ENCODE measurements around the gene DACT2.
A peak's percentile ranks its signal among the peaks of the same experiment; 100 is the strongest.
"Not testable (repeated sequence)": the region's sequence is repeated elsewhere in the genome, so short reads cannot be mapped to it uniquely, and the experiment has no call there.

The DACT2 gene

GRCh38 chr6:168267779-168268178, 51.8 kb downstream of the DACT2 start:
- not testable (repeated sequence) for ATAC-seq
- TF ChIP-seq ZNF8 (CRISPR knock-in tag; IDR thresholded peaks at IDR 0.05), result peak; percentile 22; the same call in 1 of the 2 replicates

DNA sequence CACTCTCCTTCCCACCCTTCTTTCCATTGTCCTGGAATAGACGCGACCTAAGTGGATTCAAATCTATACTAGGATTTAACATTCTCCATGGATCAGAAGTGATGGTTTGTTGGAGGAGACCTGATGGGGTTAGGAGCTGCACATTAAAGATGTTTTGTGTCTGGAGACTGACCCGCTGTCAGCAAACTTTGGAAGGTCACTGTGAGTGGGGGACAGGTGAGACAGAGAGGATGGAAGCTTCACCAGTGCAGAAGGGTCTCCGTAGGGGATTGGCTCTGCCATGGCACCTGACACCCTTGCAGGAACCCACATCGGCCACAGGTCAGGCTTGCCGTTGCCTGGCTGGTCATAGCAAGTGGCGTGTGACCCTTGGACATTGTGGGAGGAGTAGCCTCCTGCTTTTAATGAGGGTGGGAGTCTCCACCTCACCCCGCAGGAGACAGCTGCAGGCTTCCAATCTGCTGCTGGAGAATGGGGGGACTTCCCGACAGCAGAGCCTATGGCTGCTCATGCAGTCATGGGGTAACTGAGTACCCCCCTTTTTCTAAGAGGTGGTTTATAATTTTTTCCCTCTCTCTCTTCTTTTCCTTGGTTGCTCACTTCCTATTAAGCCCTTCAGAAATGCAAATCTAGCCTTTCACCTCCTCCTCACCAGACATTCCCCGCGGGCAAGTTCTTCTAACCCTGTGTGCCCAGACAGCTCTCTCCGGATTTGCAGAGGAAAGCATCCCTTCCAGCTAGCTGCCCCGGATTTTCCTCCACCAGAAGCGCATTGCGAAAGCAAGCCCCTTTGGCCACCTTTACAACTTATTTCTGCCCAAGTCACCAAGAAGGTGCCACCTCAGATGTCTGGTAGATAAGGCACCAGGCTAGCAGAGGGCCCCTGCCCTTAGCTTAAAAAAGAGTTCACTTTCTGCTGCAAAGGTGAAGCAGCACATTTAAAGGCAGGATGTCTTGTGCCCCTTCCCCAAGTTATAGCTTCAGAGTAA, 53.5 kb downstream of the DACT2 start:
- TF ChIP-seq OSR1 (CRISPR knock-in tag; IDR thresholded peaks at IDR 0.05), result no peak
- no peak for TF ChIP-seq ZC3H10 (CRISPR knock-in tag; IDR thresholded peaks at IDR 0.05)
- TF ChIP-seq ZNF8 (CRISPR knock-in tag; IDR thresholded peaks at IDR 0.05), result no peak
- TF ChIP-seq CSDC2 (CRISPR knock-in tag; IDR thresholded peaks at IDR 0.05), result no peak
- TF ChIP-seq ZNF565 (CRISPR knock-in tag; conservative IDR thresholded peaks at IDR 0.05; ENCODE audit: low read depth), result no peak
- TF ChIP-seq ARNTL (CRISPR knock-in tag; IDR thresholded peaks at IDR 0.05; ENCODE audit: borderline replicate concordance, low read depth), result no peak
- no peak for TF ChIP-seq SNAI2 (CRISPR knock-in tag; IDR thresholded peaks at IDR 0.05)
- TF ChIP-seq, protein P1, sequence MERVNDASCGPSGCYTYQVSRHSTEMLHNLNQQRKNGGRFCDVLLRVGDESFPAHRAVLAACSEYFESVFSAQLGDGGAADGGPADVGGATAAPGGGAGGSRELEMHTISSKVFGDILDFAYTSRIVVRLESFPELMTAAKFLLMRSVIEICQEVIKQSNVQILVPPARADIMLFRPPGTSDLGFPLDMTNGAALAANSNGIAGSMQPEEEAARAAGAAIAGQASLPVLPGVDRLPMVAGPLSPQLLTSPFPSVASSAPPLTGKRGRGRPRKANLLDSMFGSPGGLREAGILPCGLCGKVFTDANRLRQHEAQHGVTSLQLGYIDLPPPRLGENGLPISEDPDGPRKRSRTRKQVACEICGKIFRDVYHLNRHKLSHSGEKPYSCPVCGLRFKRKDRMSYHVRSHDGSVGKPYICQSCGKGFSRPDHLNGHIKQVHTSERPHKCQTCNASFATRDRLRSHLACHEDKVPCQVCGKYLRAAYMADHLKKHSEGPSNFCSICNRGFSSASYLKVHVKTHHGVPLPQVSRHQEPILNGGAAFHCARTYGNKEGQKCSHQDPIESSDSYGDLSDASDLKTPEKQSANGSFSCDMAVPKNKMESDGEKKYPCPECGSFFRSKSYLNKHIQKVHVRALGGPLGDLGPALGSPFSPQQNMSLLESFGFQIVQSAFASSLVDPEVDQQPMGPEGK (CRISPR knock-in tag; IDR thresholded peaks at IDR 0.05; ENCODE audit: borderline replicate concordance), result no peak
- TF ChIP-seq, protein P2, sequence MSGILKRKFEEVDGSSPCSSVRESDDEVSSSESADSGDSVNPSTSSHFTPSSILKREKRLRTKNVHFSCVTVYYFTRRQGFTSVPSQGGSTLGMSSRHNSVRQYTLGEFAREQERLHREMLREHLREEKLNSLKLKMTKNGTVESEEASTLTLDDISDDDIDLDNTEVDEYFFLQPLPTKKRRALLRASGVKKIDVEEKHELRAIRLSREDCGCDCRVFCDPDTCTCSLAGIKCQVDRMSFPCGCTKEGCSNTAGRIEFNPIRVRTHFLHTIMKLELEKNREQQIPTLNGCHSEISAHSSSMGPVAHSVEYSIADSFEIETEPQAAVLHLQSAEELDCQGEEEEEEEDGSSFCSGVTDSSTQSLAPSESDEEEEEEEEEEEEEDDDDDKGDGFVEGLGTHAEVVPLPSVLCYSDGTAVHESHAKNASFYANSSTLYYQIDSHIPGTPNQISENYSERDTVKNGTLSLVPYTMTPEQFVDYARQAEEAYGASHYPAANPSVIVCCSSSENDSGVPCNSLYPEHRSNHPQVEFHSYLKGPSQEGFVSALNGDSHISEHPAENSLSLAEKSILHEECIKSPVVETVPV (CRISPR knock-in tag; IDR thresholded peaks at IDR 0.05), result no peak
- no peak for TF ChIP-seq RARB (CRISPR knock-in tag; IDR thresholded peaks at IDR 0.05)
- no peak for TF ChIP-seq GLIS3 (CRISPR knock-in tag; IDR thresholded peaks at IDR 0.05)
- no peak for TF ChIP-seq ZFP3 (CRISPR knock-in tag; IDR thresholded peaks at IDR 0.05)
- no peak for TF ChIP-seq BACH2 (CRISPR knock-in tag; IDR thresholded peaks at IDR 0.05; ENCODE audit: borderline replicate concordance)
- TF ChIP-seq ZNF70 (CRISPR knock-in tag; IDR thresholded peaks at IDR 0.05), result no peak
- TF ChIP-seq, protein P3, sequence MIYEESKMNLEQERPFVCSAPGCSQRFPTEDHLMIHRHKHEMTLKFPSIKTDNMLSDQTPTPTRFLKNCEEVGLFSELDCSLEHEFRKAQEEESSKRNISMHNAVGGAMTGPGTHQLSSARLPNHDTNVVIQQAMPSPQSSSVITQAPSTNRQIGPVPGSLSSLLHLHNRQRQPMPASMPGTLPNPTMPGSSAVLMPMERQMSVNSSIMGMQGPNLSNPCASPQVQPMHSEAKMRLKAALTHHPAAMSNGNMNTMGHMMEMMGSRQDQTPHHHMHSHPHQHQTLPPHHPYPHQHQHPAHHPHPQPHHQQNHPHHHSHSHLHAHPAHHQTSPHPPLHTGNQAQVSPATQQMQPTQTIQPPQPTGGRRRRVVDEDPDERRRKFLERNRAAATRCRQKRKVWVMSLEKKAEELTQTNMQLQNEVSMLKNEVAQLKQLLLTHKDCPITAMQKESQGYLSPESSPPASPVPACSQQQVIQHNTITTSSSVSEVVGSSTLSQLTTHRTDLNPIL (CRISPR knock-in tag; IDR thresholded peaks at IDR 0.05; ENCODE audit: low read depth), result no peak
- TF ChIP-seq POU6F1 (CRISPR knock-in tag; IDR thresholded peaks at IDR 0.05; ENCODE audit: borderline replicate concordance, low read depth), result no peak
- TF ChIP-seq TSHZ2 (CRISPR knock-in tag; IDR thresholded peaks at IDR 0.05), result no peak
- no peak for ATAC-seq

GRCh38 chr6:168265394-168265793, 54.2 kb downstream of the DACT2 start:
- TF ChIP-seq ZC3H10 (CRISPR knock-in tag; IDR thresholded peaks at IDR 0.05) (no peak), PPARA (CRISPR knock-in tag; IDR thresholded peaks at IDR 0.05; ENCODE audit: borderline replicate concordance) (no peak), ISL1 (CRISPR knock-in tag; IDR thresholded peaks at IDR 0.05) (no peak)
- no peak for ATAC-seq
